ENCODE measurements around the gene TBX19. TPM values are rescaled to one million over a fixed set of nuclear protein-coding genes. Genes with fewer than 3 reads are reported as not detected.

The TBX19 gene
- total RNA-seq, 2 donors from 2014 or later = 1.9 to 3.8 TPM

DNA sequence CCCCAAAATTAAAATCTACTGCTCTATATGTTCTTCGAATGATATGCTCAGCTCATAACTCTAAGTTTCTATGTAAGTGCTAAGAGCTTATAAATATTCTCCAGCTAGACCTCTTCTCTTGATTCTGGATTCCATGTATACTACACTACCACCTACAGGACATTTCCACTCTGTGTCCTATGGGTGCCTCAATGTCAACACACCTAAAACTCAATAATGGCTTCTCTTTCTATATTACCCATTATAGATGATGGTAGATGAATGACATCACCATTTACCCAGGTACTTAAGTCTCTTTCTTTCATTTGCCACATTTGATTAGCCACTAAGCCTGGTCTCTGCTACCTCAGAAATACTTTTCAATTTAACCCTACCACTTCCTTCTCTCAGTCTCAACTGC lies 41.3 kb downstream of the TBX19 start:
- no peaks in the 10 kb centered on the region for H3K4me1 ChIP-seq (replicated peaks)
- no peaks in the 10 kb centered on the region for H3K27me3 ChIP-seq (replicated peaks; ENCODE audit: insufficient read depth)
- no peak for DNase-seq (ENCODE audit: low spot score)
- no peaks in the 10 kb centered on the region for H3K9me3 ChIP-seq
- no peak overlapping the region for H3K27ac ChIP-seq
- intact Hi-C loops (cut with DNase I) = no loop called here
- H3K36me3 ChIP-seq = no peaks in the 10 kb centered on the region
- no peak overlapping the region for H3K4me3 ChIP-seq
- TF ChIP-seq POLR2A (IDR thresholded peaks at IDR 0.05) (no peak), POLR2AphosphoS5 (IDR thresholded peaks at IDR 0.05) (no peak)
- TF ChIP-seq, protein P1, sequence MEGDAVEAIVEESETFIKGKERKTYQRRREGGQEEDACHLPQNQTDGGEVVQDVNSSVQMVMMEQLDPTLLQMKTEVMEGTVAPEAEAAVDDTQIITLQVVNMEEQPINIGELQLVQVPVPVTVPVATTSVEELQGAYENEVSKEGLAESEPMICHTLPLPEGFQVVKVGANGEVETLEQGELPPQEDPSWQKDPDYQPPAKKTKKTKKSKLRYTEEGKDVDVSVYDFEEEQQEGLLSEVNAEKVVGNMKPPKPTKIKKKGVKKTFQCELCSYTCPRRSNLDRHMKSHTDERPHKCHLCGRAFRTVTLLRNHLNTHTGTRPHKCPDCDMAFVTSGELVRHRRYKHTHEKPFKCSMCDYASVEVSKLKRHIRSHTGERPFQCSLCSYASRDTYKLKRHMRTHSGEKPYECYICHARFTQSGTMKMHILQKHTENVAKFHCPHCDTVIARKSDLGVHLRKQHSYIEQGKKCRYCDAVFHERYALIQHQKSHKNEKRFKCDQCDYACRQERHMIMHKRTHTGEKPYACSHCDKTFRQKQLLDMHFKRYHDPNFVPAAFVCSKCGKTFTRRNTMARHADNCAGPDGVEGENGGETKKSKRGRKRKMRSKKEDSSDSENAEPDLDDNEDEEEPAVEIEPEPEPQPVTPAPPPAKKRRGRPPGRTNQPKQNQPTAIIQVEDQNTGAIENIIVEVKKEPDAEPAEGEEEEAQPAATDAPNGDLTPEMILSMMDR (IDR thresholded peaks at IDR 0.05) = peak in 2 of 4 experiments; percentile 30 to 39
- WGBS = 39% methylated on average over 1 of the region's 1 CpG

DNA sequence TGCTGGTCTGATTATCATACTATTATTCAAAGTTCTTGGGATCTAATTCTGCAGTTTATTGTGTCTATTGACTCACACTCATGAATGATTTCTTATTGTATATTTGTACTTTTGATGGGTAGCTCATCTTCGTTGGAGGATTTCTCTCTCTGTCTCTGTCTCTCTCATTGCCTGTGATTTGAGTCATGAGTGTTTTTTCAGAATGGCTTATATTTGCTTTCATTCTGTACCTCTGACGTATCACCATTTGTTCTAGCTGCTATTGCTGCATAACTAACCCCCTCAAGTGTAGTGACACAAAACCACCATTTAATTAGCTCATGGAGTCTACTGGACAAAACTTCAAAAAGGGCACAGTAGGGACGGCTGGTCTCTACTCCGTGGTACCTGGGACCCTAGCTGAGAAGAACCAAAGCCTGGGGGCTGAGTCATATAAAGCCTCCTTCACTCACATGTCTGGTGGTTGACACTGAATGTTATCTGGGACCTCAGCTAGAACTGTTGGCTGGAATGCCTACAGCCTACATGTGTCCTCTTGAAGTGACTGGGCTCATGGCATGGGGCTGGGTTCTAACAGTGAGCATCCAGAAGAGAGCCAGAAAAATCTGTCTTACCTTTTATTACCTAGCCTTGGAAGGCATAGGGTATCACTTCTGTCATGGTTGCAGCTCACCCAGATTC lies 44.2 kb downstream of the TBX19 start:
- DNase-seq (ENCODE audit: low spot score) = no peak
- no peak overlapping the region for H3K4me3 ChIP-seq
- no peaks in the 10 kb centered on the region for H3K36me3 ChIP-seq
- WGBS = 93% methylated on average over 4 of the region's 4 CpGs
- intact Hi-C loops (cut with DNase I) = no loop called here
- no peak for TF ChIP-seq POLR2A (IDR thresholded peaks at IDR 0.05)
- TF ChIP-seq, protein P1 (IDR thresholded peaks at IDR 0.05) = no peak
- TF ChIP-seq POLR2AphosphoS5 (IDR thresholded peaks at IDR 0.05) = no peak
- no peaks in the 10 kb centered on the region for H3K4me1 ChIP-seq (replicated peaks)
- no peaks in the 10 kb centered on the region for H3K9me3 ChIP-seq
- no peak overlapping the region for H3K27ac ChIP-seq
- no peaks in the 10 kb centered on the region for H3K27me3 ChIP-seq (replicated peaks; ENCODE audit: insufficient read depth)

DNA sequence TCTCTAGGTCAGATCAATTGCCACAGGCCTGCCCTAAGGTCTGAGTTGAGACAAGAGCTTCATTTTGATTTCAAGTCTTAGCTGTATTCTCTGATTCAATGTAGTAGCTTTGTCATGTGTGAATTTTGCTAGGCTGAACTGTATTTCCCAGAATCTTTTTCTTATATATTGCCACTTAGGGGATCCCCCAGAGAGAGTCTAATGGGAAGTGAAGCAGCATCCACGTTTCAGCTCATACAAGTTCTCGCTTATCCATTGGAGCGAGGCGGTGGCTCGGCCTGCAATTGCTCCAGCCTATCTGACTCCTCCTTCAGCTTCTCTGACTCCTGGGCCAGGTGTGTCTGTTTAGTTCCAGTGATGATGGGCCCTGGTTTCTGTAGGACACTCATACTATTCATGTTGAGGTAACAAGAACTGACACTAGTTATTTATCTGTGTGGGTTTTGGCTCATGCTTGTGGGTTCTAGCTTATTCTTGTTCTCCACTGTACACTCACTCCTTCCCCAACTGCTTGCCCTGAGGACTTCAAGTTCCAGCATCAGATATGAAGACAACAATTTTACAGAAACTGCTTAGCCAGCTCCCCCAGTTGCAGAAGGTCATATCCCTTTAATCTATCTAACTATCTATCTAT lies 48.2 kb downstream of the TBX19 start:
- H3K27me3 ChIP-seq (replicated peaks; ENCODE audit: insufficient read depth) = no peaks in the 10 kb centered on the region
- no peaks in the 10 kb centered on the region for H3K4me1 ChIP-seq (replicated peaks)
- intact Hi-C loops (cut with DNase I) = no loop called here
- H3K4me3 ChIP-seq = no peak overlapping the region
- H3K27ac ChIP-seq = no peak overlapping the region
- DNase-seq (ENCODE audit: low spot score) = no peak
- no peaks in the 10 kb centered on the region for H3K9me3 ChIP-seq
- TF ChIP-seq POLR2A (IDR thresholded peaks at IDR 0.05) (no peak), POLR2AphosphoS5 (IDR thresholded peaks at IDR 0.05) (no peak)
- TF ChIP-seq, protein P1 (IDR thresholded peaks at IDR 0.05) = no peak
- no peaks in the 10 kb centered on the region for H3K36me3 ChIP-seq
- WGBS = 93% methylated on average over 5 of the region's 5 CpGs

DNA sequence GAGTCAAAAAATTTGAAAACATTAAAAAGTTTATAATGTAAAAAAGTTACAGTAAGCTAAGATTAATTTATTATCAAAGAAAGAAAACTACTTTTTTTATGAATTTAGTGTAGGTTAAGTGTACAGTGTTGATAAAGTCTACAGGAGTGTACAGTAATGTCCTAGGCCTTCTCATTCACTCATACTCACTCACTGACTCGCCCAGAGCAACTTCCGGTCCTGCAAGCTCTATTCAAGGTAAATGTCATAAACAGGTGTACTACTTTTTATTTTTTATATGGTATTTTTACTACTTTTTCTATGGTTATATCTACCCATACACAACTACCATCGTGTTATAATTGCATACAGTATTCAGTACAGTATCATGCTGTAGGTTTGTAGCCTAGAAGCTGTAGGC lies 49.6 kb downstream of the TBX19 start:
- Histone ChIP-seq H3K27me3 (replicated peaks; ENCODE audit: insufficient read depth) (no peaks in the 10 kb centered on the region), H3K36me3 (no peaks in the 10 kb centered on the region), H3K4me1 (replicated peaks) (no peaks in the 10 kb centered on the region), H3K27ac (no peak overlapping the region), H3K9me3 (no peaks in the 10 kb centered on the region), H3K4me3 (no peak overlapping the region)
- TF ChIP-seq POLR2A (IDR thresholded peaks at IDR 0.05) (no peak), POLR2AphosphoS5 (IDR thresholded peaks at IDR 0.05) (no peak)
- TF ChIP-seq, protein P1 (IDR thresholded peaks at IDR 0.05) = no peak
- no peak for DNase-seq (ENCODE audit: low spot score)
- 83% methylated on average over 3 of the region's 3 CpGs for WGBS
- intact Hi-C loops (cut with DNase I) = no loop called here

DNA sequence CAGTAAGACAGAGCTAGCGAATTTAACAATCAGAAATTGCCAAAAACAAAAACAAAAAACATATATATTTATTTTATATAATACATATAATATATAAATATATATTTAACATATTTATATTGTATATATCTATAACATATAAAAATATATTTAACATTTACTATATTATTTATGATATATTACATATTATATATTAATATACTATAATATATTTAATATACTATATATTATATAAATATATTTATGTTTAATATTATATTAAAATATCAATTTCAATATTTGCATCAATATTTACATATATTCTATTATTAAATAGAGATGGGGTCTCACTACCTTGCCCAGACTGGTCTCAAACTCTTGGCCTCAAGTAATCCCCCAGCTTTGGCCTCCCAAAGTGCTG lies 50.9 kb downstream of the TBX19 start:
- H3K4me1 ChIP-seq (replicated peaks) = no peaks in the 10 kb centered on the region
- no peak overlapping the region for H3K27ac ChIP-seq
- WGBS = 98% methylated on average over 1 of the region's 1 CpG
- H3K9me3 ChIP-seq = no peaks in the 10 kb centered on the region
- TF ChIP-seq POLR2AphosphoS5 (IDR thresholded peaks at IDR 0.05) (no peak), POLR2A (IDR thresholded peaks at IDR 0.05) (no peak)
- TF ChIP-seq, protein P1 (IDR thresholded peaks at IDR 0.05) = no peak
- no peaks in the 10 kb centered on the region for H3K36me3 ChIP-seq
- no peak overlapping the region for H3K4me3 ChIP-seq
- intact Hi-C loops (cut with DNase I) = no loop called here
- H3K27me3 ChIP-seq (replicated peaks; ENCODE audit: insufficient read depth) = no peaks in the 10 kb centered on the region
- DNase-seq (ENCODE audit: low spot score) = no peak
